ENCODE results near the gene HMCN2. TPM values are rescaled to one million over a fixed set of nuclear protein-coding genes. Genes with fewer than 3 reads are reported as not detected.

The HMCN2 gene
- total and polyA plus RNA-seq, 2 of the 4 experiments (the other 2 are of a cell fraction): 0.02 TPM; not detected in 1

GRCh38 chr9:130313103-130313858 is 47.7 kb downstream of the HMCN2 start:
- CTCF ChIA-PET: no interaction called here
- H3K27me3 ChIP-seq (ENCODE audit: control insufficient read depth, insufficient read depth, low read length): peaks cover 61% of the 10 kb centered on the region
- no peak for TF ChIP-seq USF2 (IDR thresholded peaks at IDR 0.05; ENCODE audit: low read depth, low read length)
- TF ChIP-seq RFX5 (IDR thresholded peaks at IDR 0.05; ENCODE audit: low read depth, low read length): no peak
- TF ChIP-seq CEBPB (IDR thresholded peaks at IDR 0.05; ENCODE audit: low read depth, low read length): no peak
- H3K27ac ChIP-seq (ENCODE audit: insufficient read depth, low read length): no peak overlapping the region
- H3K56ac ChIP-seq (ENCODE audit: extremely low read depth, insufficient read depth, low read length): no peak overlapping the region
- no peak overlapping the region for H4K8ac ChIP-seq (ENCODE audit: low read depth in 2 of 2, low read length in 2 of 2)
- in situ Hi-C loops (cut with MboI; ENCODE audit: low sequenced_read_pairs): no loop called here
- H2BK5ac ChIP-seq (ENCODE audit: low read depth, low read length, poor library complexity, severe bottlenecking): no peak overlapping the region
- H3K4ac ChIP-seq (ENCODE audit: low read depth, low read length): no peak overlapping the region
- H3K4me3 ChIP-seq (ENCODE audit: insufficient read depth, low read depth, low read length): no peak overlapping the region
- no peak for ATAC-seq (ENCODE audit: low read depth)
- H3K4me1 ChIP-seq (ENCODE audit: control insufficient read depth, insufficient read depth, low read length): no peaks in the 10 kb centered on the region
- no peak overlapping the region for H2AK5ac ChIP-seq (ENCODE audit: low read depth, low read length)
- no peak overlapping the region for H3K4me2 ChIP-seq (ENCODE audit: low read depth, low read length)
- H3K36me3 ChIP-seq (ENCODE audit: control insufficient read depth, insufficient read depth, low read length): no peaks in the 10 kb centered on the region
- H4K5ac ChIP-seq (ENCODE audit: low read depth, low read length): no peak overlapping the region
- no peak overlapping the region for H3K14ac ChIP-seq (replicated peaks; ENCODE audit: low read depth, low read length)
- H3K23ac ChIP-seq (ENCODE audit: low read depth, low read length): no peak overlapping the region
- H4K20me1 ChIP-seq (ENCODE audit: insufficient read depth, low read length): no peaks in the 10 kb centered on the region
- intact Hi-C loops (cut with micrococcal nuclease): no loop called here
- dilution Hi-C loops (cut with HindIII; ENCODE audit: low sequenced_read_pairs, unreplicated experiment): no loop called here
- no peak for DNase-seq
- H2AFZ ChIP-seq (replicated peaks; ENCODE audit: low read length, poor library complexity): no peak overlapping the region
- no TSS peak for BruUV-seq (replicated peaks)
- H2BK20ac ChIP-seq (ENCODE audit: low read depth, low read length): no peak overlapping the region
- WGBS, 2 experiments (ENCODE audit: extremely low coverage in 2 of 2, insufficient read length in 1 of 2): 69% methylated on average over 4 of the region's 16 CpGs; no CpG with 5 or more reads in 1 of the 2 experiments
- H3K18ac ChIP-seq (ENCODE audit: low read depth, low read length): no peak overlapping the region
- H4K91ac ChIP-seq (ENCODE audit: insufficient read depth, low read depth, low read length): no peak overlapping the region
- peaks cover 3% of the 10 kb centered on the region; the same call in 1 of the 2 replicates for H3K9me3 ChIP-seq (ENCODE audit: control insufficient read depth, insufficient read depth, low read length)
- H3K9ac ChIP-seq (ENCODE audit: low read depth, low read length): no peak overlapping the region
- H3K79me1 ChIP-seq (ENCODE audit: low read depth in 1 of 2, low read length in 2 of 2): no peaks in the 10 kb centered on the region
- H2BK15ac ChIP-seq (ENCODE audit: low read depth, low read length): no peak overlapping the region
- no peak overlapping the region for H2AK9ac ChIP-seq (replicated peaks; ENCODE audit: low read depth, low read length, poor library complexity)
- POLR2A ChIA-PET (ENCODE audit: unreplicated experiment): no interaction called here
- no peak overlapping the region for H2BK120ac ChIP-seq (ENCODE audit: low read depth, low read length)
- no peaks in the 10 kb centered on the region for H3K9me1 ChIP-seq (ENCODE audit: insufficient read depth, low read length)
